GM19467 (cell line): ENCODE data around the gene ANKRD6.

Experiments
- ATAC-seq: cut with Tn5 transposase; IDR thresholded peaks from one replicate; pipeline ENCODE4 v1.9.1; 2021; ENCODE audit warnings: mild to moderate bottlenecking, moderate library complexity; ENCODE audit not compliant: unreplicated experiment

The ANKRD6 gene

GRCh38 chr6:89506716-89507617 is 74.0 kb downstream of the ANKRD6 start:
- no peak for ATAC-seq

GRCh38 chr6:89508755-89509563 is 76.0 kb downstream of the ANKRD6 start:
- no peak for ATAC-seq

DNA sequence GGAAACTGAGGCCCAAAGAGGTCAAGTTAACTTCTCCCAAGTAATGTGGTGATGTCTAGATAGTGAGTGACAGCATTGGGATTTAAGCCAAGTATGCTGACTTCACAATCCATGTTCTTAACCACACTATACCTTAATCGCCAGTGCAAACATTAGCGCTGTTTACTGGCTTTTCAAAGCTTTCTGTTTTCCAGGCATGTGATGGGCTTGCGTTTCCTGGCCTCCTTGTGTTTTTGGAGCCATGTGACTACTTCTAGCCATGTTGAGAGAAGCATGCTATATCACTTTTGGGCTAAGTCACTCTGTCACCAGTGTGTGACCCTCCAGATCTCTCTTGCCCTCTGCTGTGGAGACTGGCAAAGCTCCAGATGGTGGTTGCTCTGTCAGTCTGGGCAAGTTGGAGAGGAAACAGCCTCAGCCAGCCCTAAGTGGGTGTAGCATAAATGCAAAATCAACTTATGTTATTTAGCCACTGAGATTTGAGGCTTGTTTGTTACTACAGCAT is 76.9 kb downstream of the ANKRD6 start:
- no peak for ATAC-seq

DNA sequence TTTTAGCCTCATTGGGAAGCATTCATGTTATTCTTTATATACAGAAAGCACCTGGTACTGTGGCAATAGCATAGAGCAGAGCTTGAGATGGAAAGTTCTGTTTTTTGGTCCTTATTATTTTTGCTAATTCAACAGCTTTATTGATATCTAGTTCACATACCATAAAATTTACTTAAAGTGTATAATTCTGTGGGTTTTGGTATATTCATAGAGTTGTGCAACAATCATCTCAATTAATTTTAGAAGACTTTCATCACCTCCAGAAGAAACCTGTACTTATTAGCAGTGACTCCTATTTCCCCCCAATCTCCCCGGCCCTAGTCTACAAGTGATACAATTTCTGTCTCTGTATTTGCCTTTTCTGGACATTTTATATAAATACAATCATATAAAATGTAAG is 77.4 kb downstream of the ANKRD6 start:
- no peak for ATAC-seq

GRCh38 chr6:89518352-89519055 is 85.6 kb downstream of the ANKRD6 start:
- ATAC-seq: no peak

GRCh38 chr6:89520736-89521135 is 87.8 kb downstream of the ANKRD6 start:
- ATAC-seq: no peak

GRCh38 chr6:89522778-89523177 is 89.8 kb downstream of the ANKRD6 start:
- no peak for ATAC-seq

GRCh38 chr6:89525786-89526562 is 93.0 kb downstream of the ANKRD6 start:
- ATAC-seq: no peak

DNA sequence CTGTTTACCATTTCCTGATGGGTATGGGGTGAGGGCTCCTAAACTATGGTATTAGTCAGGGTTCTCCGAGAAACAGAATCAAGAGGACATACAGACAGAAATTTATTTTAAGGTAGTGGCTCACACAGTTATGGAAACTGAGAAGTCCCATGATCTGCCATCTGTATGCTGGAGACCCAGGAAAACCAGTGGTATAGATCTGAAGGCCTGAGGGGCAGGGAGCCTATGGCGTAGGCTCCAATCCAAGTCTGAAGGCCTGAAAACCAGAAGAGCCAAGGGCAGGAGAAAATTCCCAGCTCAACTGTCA is 93.6 kb downstream of the ANKRD6 start:
- no peak for ATAC-seq

DNA sequence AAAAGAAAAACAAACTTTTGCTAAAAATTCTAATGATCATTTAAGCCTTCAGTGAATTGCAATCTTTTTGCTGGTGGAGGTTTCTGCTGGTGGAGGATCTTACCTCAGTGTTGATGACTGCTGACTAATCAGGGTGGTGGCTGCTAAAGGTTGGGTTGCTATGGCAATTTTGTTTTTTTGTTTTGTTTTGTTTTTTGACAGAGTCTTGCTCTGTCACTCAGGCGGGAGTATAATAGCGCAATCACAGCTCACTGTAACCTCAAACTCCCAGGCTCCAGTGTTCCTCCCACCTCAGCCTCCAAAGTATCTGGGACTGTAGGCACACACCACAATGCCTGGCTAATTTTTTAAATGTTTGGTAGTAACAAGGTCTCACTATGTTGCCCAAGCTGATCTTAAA is 94.7 kb downstream of the ANKRD6 start:
- no peak for ATAC-seq

DNA sequence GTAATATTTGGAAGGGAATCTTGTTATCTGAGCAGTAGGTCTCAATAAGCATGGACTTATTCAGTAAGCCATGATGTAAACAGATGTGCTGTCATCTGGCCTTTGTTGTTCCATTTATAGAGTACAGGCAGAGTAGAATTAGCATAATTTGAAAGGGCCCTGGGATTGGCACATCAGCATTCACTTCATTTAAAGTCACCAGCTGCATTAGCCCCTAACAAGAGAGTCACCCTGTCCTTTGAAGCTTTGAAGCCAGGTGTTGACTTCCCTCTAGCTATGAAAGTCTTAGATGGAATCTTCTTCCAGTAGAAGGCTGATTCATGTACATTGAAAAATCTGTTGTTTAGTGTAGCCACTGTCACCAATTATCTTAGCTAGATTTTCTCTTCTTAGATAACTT is 95.9 kb downstream of the ANKRD6 start:
- no peak for ATAC-seq

GRCh38 chr6:89530982-89531381 is 98.0 kb downstream of the ANKRD6 start:
- ATAC-seq: no peak

- no peak for ATAC-seq
Observed at GRCh38 chr6:89536231-89536630, 103.3 kb downstream of the ANKRD6 start.

GRCh38 chr6:89539779-89540178 is 106.8 kb downstream of the ANKRD6 start:
- no peak for ATAC-seq

DNA sequence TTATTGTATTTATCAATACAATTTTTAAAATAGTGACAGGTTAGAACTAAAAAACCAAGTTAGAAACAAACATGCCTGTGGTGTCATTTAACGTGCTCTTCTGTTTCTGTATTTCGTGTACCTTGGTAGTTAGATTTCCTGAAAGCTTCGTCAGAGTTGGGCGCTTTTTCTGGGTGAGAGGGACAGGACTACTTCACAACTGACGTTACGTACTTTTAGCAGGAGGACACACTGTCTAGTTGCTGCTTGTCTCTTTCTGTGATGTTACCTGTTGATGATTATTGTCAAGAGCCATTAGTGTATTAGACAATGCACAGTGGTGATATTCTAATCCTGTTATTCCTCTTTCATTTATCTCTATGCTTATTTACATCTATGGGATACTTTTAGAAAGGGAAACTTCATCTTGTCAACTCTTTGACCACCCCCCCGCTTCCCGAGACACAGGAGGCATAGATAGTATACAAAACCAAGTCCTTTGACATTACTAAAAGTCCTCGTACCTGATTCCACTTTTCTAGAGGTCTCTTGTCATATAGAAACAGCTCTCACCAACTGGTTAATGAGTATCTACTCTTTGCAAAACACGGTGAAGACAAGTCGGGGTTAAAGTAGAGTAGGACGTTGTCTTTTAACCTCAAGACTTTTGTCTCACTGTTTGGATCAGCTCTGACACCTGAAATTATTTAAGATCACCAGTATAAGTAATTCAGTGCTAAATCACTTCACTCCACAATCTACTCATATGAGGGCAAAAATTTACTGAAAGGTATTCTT is 109.3 kb downstream of the ANKRD6 start:
- ATAC-seq: no peak

DNA sequence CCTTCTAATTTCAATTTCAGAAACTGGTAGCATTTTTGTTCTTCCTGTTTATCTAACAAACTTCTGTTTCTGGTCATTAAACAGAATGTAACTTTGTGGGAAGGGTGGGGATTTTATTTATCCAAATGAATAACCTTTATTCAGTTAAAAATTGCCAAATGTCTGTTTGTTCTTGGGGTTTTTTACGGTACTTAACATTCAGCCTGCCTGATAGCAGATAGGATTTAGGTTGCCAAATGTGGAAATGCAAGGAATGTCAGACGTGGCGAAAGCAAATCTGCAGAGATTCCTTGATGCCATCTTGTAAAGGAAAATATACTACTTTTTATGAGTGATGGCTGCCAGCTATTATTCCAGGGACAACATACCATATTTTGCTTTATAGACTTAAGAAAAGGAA is 109.9 kb downstream of the ANKRD6 start:
- ATAC-seq: no peak

GRCh38 chr6:89547281-89547680 is 114.3 kb downstream of the ANKRD6 start:
- ATAC-seq: no peak

DNA sequence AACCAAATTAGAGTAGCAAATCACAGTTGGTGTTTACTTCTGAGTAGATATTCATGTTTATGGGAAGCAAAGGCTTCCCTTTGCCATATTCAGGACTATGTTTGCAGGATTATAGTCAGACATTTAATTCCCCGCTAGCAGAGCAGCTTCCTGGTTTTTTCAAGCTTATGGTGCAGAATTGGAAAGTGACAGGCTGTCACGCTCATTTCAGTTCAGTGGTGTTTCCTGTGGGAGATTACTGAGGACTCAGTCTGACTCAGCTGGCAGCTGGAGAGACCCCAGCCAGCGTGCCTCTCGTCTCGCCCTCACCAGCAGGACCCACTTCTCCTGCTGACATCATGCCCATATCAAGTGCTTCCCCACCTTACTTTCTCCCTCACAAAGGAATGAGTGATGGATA is 120.5 kb downstream of the ANKRD6 start:
- no peak for ATAC-seq

DNA sequence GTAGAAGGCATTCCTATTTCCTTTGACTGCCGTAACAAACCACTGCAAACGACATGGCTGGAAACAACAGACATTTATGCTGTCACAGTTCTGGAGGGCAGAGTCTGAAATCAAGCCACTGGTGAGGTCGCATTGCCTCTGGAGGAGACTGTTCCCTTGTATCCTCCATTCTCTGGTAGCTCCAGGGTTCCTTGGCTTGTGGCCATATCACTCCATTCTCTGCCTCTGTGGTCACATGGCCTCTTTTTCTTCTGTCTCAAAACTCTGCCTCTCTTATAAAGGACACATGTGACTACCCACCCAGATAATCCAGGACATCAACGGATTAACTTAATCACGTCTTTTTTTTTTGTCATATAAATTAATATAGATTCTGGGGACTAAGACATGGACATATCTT is 121.2 kb downstream of the ANKRD6 start:
- ATAC-seq: no peak

DNA sequence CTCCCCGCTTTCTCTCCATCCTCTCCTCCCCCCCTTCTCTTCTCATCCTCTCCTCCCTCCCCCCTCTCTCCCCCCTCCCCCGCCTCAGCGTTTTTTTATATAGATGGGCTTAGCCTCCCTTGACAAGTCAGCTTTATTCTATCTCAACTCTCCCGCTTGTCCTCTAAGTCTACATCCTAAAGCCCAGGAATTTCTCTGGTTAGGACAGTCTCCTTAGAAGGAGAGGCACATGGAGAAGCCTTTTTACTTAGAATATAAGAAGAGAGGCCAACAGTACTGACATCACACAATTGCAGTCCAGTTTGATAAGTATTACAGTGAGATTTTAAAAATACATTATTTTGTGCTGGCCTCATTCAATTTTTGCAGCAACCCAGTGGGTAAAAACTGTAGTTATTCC is 122.1 kb downstream of the ANKRD6 start:
- no peak for ATAC-seq
